Prostate gland (tissue), 2 donors: ENCODE results near the gene MPV17L2. TPM values are rescaled to one million over a fixed set of nuclear protein-coding genes. Genes with fewer than 3 reads are reported as not detected.

Source experiments
- DNase-seq: peaks from one replicate; pipeline ENCODE4 v3.0.0-alpha.2; 2019; ENCODE audit warnings: low spot score
- H3K27ac ChIP-seq, 2 donors: fragments of 200-600 bp; sonication (generic); 2 replicates each; pipeline ENCODE4 v1.5.1; 2017 to 2019
- H3K27me3 ChIP-seq: fragments of 200-600 bp; sonication (generic); replicated peaks from 2 replicates; pipeline ENCODE4 v1.5.1; 2019; ENCODE audit not compliant: insufficient read depth
- H3K36me3 ChIP-seq, 2 donors: fragments of 200-600 bp; sonication (generic); 1 replicate in 1 of 2; 2 replicates in 1 of 2; pipeline versions ENCODE4 v1.5.1 to v1.8.1; 2017 to 2019
- H3K4me1 ChIP-seq: fragments of 200-600 bp; sonication (generic); replicated peaks from 2 replicates; pipeline ENCODE4 v1.5.1; 2019
- H3K4me3 ChIP-seq, 2 donors: fragments of 200-600 bp; sonication (generic); 2 replicates each; pipeline ENCODE4 v1.5.1; 2017 to 2019
- H3K9me3 ChIP-seq: fragments of 200-600 bp; sonication (generic); 2 replicates; pipeline ENCODE4 v1.5.1; 2017
- CTCF ChIP-seq, 4 experiments: fragments of 200-600 bp in 2 of 4; fragments of 450-650 bp in 2 of 4; sonication (generic) in 2 of 4; IDR thresholded peaks; 1 replicate in 3 of 4; 2 replicates in 1 of 4; pipeline ENCODE4 v1.5.1; 2016 to 2019; ENCODE audit warnings: antibody characterized with exemption in 4 of 4, mild to moderate bottlenecking in 2 of 4, moderate library complexity in 2 of 4
- POLR2A ChIP-seq: fragments of 450-650 bp; IDR thresholded peaks from one replicate; pipeline ENCODE4 v1.6.1; 2016; ENCODE audit warnings: antibody characterized with exemption, mild to moderate bottlenecking
- POLR2AphosphoS5 ChIP-seq: sonication (generic); formaldehyde crosslinking; IDR thresholded peaks from one replicate; pipeline ENCODE4 v1.6.1; 2017; ENCODE audit warnings: antibody characterized with exemption
- WGBS: methylation state at CpG from one replicate; pipeline ENCODE4 v1.1.5; 2018; 5-methylcytosine and 5-hydroxymethylcytosine counted together
- intact Hi-C: fragments of 100-400 bp; cut with DNase I; formaldehyde crosslinking; loops from one replicate; pipeline ENCODE4 v1.14.2; 2022
- total RNA-seq, 2 donors: library from RNA; depleted of rRNA; stranded (reverse); fragments of >200 nt; gene quantifications; one replicate each; pipeline ENCODE4 v1.1.0, GENCODE V29; 2016

MPV17L2 gene
- total RNA-seq, 2 donors from 2014 or later: 8.5 to 21.1 TPM

GRCh38 chr19:18198374-18198773 is 5.4 kb downstream of the MPV17L2 start:
- 94% methylated on average over 6 of the region's 6 CpGs for WGBS
- no peak for DNase-seq
- Histone ChIP-seq H3K4me1 (peaks cover 11% of the 10 kb centered on the region), H3K9me3 (no peaks in the 10 kb centered on the region), H3K4me3 (no peak overlapping the region), H3K36me3 (no peaks in the 10 kb centered on the region), H3K27ac (no peak overlapping the region), H3K27me3 (no peaks in the 10 kb centered on the region)
- no peak for TF ChIP-seq POLR2AphosphoS5
- intact Hi-C loops: no loop called here

- intact Hi-C loops: loop anchor here (5.0 to 10.0 kb wide), 2 partner anchors 120 to 212 kb away; partner anchors contain the start of genes LSM4 and SSBP4
- TF ChIP-seq POLR2A (no peak), POLR2AphosphoS5 (no peak), CTCF (IDR thresholded peaks at IDR 0.05) (no peak)
- Histone ChIP-seq H3K4me1 (peaks cover 5% of the 10 kb centered on the region), H3K36me3 (no peaks in the 10 kb centered on the region), H3K27ac (no peak overlapping the region), H3K9me3 (no peaks in the 10 kb centered on the region), H3K27me3 (no peaks in the 10 kb centered on the region), H3K4me3 (no peak overlapping the region)
- DNase-seq: no peak
- 78% methylated on average over 24 of the region's 24 CpGs for WGBS
These were observed 9.4 kb downstream of the MPV17L2 start for GRCh38 chr19:18202397-18202777.

DNA sequence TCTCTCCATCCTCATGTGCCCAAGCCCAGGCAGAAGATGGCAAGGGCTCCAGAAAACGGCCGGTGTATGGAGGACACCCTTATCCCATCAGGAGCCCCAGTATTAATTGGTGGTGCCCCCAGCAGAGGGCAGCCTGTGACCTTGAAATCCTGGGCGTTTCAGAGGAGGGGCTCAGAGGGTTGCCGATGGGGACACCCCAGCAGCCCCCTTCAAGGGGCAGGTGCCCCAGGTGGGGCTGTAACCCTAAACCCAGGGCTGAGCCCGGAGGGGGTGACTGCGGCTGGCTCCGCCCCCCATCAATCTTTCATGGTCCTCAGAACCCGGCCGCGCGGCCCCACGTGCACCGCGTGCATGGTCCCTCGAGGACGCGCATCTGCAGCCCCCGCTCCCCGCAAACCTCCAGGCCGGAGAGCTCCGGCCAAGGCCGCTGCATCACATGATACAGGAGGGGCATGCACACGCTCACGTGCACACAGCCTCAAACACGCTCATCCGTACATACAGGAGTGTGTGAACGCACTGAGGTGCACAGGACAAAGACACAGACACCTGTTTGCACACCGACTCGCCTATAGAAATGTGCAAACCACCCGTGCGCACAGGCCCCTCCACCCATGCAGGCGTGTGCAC is 9.9 kb downstream of the MPV17L2 start:
- no peak for DNase-seq
- Histone ChIP-seq H3K4me3 (peak overlapping the region; percentile 68 to 80), H3K4me1 (peaks cover 5% of the 10 kb centered on the region), H3K36me3 (no peaks in the 10 kb centered on the region), H3K27ac (no peak overlapping the region), H3K27me3 (no peaks in the 10 kb centered on the region), H3K9me3 (no peaks in the 10 kb centered on the region)
- WGBS: 12% methylated on average over 10 of the region's 32 CpGs
- no peak for TF ChIP-seq POLR2A
- peak in 2 of 4 experiments; percentile 17 to 20 for TF ChIP-seq CTCF (IDR thresholded peaks at IDR 0.05)
- no peak for TF ChIP-seq POLR2AphosphoS5
- intact Hi-C loops: loop anchor here (5.0 to 10.0 kb wide), 2 partner anchors 119 to 212 kb away; partner anchors contain the start of genes LSM4 and SSBP4

- Histone ChIP-seq H3K9me3 (no peaks in the 10 kb centered on the region), H3K27ac (peak overlapping the region; percentile 53 to 60), H3K36me3 (no peaks in the 10 kb centered on the region), H3K4me1 (peaks cover 5% of the 10 kb centered on the region), H3K27me3 (no peaks in the 10 kb centered on the region), H3K4me3 (peak overlapping the region; percentile 68 to 80)
- under 1% methylated on average over 38 of the region's 38 CpGs for WGBS
- TF ChIP-seq POLR2A (no peak), CTCF (IDR thresholded peaks at IDR 0.05) (no peak), POLR2AphosphoS5 (no peak)
- DNase-seq: no peak
- intact Hi-C loops: loop anchor here (5.0 to 10.0 kb wide), 2 partner anchors 119 to 211 kb away; partner anchors contain the start of genes LSM4 and SSBP4
These were observed 10.4 kb downstream of the MPV17L2 start for GRCh38 chr19:18203408-18203862.

- intact Hi-C loops: loop anchor here (5.0 to 10.0 kb wide), 2 partner anchors 118 to 211 kb away; partner anchors contain the start of genes LSM4 and SSBP4
These were observed 10.9 kb downstream of the MPV17L2 start, which contains the start of gene RAB3A for GRCh38 chr19:18203863-18204393. TSS of gene RAB3A (minus strand) at chr19:18204042. CDS start at chr19:18202740, 1,302 bp downstream.

More at GRCh38 chr19:18203863-18204393, 10.9 kb downstream of the MPV17L2 start, which contains the start of gene RAB3A:
- Histone ChIP-seq H3K36me3 (no peaks in the 10 kb centered on the region), H3K27ac (peak within 1 kb of the TSS; percentile 95 to 96), H3K27me3 (no peaks in the 10 kb centered on the region), H3K9me3 (no peaks in the 10 kb centered on the region), H3K4me3 (peak within 1 kb of the TSS; percentile 68 to 80), H3K4me1 (peaks cover 5% of the 10 kb centered on the region)
- TF ChIP-seq POLR2AphosphoS5: peak; percentile 98
- TF ChIP-seq CTCF (IDR thresholded peaks at IDR 0.05): peak in 2 of 4 experiments; percentile 34 to 54
- TF ChIP-seq POLR2A: peak; percentile 76
- WGBS: under 1% methylated on average over 45 of the region's 50 CpGs
- peak; percentile 100 for DNase-seq
